CD1c-positive myeloid dendritic cell (primary cell): ENCODE data around the gene RSPRY1.
"Not testable (repeated sequence)": the region's sequence is repeated elsewhere in the genome, so short reads cannot be mapped to it uniquely, and the experiment has no call there.

ENCODE experiments used
- DNase-seq: peaks from one replicate; pipeline ENCODE4 v3.0.0-alpha.2; 2016; ENCODE audit errors: extremely low spot score

The RSPRY1 gene

GRCh38 chr16:57255686-57256415 is 69.7 kb downstream of the RSPRY1 start:
- DNase-seq, result no peak

- no peak for DNase-seq
These were observed 70.7 kb downstream of the RSPRY1 start for GRCh38 chr16:57256601-57257395.

DNA sequence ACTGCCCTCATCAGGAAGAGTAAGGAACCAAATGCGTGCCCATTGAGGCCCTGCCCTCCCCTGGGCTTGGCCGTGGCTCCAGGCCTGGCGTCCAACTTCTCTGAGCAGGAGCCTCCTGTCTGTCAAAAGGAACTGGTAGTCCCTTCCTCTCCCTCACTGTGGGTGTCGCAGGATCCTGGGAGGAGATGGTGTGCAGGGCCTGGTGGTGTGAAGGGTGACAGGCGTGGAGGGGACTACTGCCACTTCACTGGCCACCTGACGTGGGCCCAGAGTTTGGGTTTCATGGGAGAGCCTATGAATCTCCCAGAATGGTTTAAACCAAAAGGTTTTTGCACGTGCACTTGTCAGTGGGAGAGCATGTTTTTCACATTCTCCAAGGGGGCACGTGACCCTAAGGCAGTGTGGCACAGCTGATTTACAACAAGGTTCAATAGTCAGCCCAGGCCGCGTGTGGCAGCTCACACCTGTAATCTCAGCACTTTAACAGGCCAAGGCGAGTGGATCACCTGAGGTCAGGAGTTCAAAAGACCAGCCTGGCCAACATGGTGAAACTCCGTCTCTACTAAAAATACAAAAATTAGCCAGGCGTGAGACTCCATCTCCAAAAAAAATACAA is 71.4 kb downstream of the RSPRY1 start:
- DNase-seq, result no peak

DNA sequence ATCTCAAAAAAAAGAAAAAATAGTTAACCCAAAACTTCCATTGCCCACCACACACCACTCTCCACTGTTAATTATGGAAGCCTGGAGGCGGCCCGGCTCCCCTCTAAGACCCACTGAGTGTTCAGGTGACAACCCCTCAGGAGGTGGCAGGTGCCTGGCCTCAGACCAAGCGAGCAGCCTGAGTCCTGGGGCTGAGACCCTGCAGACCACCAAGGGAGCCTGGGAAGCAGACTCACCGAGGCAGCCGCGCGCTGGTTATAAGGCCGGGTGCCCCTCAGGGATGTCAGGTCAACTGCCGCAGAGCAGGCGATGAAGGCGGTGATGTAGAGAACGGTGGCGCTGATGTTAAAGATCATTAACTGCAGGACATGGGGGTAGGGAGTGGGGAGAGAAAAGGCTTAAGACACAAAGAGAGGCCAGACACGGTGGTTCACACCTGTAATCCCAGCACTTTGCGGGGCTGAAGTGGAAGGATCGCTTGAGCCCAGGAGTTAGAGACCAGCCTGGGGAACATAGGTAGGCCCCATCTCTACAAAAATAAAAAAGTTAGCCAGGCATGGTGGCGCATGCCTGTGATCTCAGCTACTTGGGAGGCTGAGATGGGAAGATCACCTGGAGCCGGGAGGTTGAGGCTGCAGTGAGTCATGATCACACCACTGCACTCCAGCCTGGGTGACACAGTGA is 72.2 kb downstream of the RSPRY1 start:
- DNase-seq, result no peak

DNA sequence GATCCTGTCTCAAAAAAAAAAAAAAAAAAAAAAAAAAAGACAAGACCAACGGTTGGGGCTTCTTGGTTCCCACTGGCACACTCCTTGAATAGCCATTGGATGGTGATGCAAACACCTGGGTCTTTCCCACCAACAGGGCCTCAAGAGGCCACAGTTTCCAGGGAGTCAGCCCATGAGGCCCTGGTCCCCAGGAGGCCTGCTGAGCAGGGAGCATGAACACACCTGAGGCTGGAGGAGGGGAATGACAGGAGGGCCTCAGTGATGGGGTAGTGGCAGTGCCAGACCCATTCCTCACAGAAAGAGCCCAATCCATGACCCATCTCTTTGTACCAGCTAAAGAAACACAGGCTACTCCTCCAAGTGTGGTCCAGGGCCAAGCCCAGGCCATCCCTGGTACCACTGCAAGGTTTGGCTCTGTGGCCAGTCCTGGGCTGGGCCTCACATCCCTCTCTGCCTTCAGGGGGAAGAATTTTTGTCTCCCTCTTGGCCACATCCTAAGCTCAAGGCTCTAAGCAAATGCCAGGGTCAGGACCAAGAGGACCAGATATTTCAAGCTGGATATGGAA is 72.9 kb downstream of the RSPRY1 start:
- DNase-seq, result no peak

- no peak for DNase-seq
These were observed 74.3 kb downstream of the RSPRY1 start for GRCh38 chr16:57260294-57260929.

- DNase-seq, result no peak
These were observed 75.7 kb downstream of the RSPRY1 start for GRCh38 chr16:57261806-57262205.

GRCh38 chr16:57262841-57263540 is 76.9 kb downstream of the RSPRY1 start:
- no peak for DNase-seq

DNA sequence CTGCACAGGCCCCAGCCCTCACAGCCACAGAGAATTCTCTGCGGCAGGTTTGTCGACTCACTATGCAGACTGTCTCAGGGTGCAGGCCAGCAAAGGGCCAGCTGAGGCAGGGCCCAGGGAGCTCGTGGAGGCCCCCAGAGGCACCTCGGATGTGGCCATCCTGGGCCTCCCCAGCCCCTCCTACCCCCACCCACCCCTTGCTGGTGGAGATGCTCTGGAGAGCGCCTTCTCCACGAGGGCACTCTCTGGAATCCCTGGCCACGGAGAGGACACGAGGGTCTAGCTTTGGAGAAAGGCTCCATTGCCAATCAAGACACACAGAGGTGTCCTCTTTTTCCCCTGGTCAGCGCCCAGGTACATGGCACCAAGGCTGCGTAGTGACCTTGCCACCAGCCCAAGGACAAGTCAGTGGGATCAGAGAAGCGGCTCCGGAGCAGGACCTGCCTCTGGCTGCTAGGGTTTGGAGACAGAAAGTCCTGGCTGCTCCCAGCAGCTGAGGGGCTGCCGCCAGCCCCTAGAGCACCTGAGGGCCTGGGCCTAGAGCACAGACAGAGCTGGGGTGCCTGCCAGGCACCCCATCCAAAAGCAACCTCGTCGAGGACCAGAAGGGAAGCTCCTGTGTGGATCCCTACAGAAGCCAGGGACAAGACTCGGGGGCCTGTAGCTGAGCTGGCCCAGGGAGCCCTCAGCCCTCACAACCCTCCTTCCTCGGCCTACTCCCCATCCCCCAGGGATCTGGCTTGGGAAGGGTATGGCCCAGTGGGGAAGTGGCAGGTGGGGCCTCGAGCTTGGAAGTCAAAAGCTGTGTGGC is 77.6 kb downstream of the RSPRY1 start:
- no peak for DNase-seq

DNA sequence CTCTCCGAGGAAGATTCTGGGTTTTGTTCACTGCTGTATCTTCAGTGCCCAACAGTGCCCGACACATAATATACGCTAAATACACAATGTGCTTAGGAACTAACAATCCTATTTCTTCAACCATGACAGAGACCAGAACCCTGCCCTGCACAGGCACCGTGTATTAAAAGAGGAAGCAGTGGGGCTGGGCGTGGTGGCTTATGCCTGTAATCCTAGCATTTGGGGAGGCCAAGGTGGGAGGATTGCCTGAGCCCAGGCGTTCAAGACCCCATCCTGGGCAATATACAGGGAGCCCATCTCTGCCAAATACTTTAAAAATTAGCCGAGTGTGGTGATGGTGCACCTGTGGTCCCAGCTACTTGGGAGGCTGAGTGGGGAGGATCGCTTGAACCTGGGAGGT is 78.3 kb downstream of the RSPRY1 start:
- DNase-seq, result no peak

GRCh38 chr16:57264950-57265371 is 78.8 kb downstream of the RSPRY1 start:
- no peak for DNase-seq

GRCh38 chr16:57265850-57266530 is 79.9 kb downstream of the RSPRY1 start:
- no peak for DNase-seq

DNA sequence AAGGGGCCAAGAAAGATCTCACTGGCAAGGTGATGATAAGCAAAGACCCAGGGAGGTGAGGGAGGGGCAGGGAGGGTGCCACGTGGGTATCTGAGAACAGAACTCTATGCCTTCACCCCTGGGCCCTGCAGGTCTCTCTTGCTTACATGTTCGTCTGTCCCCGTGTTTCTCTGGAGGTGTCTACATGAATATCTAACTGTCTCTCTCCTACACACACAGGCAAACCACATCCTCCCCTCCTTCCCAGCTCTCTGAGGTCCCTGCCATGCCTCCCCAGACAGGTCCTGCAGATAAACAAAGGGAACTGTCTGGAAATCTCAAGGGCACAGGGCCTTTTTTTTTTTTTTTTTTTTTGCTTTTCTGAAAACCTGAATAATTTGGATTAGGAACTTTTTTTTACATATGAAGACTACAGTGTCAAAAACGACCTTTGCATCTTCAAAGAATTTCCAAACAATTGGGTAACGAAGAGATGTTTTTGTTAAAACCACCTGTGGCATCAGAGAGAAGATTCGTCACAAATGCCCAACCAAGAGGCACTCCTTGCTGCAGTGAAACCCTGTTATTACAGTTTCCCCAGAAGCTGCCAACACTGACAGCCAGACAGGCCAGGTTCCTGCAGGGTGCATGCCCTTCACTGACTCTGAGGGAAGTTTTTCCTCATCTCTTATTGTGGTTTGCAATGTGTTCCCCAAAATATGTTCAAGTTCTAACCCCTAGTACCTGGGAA is 80.6 kb downstream of the RSPRY1 start:
- no peak for DNase-seq

GRCh38 chr16:57267343-57267742 is 81.2 kb downstream of the RSPRY1 start:
- not testable (repeated sequence) for DNase-seq

GRCh38 chr16:57268804-57269800 is 83.0 kb downstream of the RSPRY1 start:
- no peak for DNase-seq

DNA sequence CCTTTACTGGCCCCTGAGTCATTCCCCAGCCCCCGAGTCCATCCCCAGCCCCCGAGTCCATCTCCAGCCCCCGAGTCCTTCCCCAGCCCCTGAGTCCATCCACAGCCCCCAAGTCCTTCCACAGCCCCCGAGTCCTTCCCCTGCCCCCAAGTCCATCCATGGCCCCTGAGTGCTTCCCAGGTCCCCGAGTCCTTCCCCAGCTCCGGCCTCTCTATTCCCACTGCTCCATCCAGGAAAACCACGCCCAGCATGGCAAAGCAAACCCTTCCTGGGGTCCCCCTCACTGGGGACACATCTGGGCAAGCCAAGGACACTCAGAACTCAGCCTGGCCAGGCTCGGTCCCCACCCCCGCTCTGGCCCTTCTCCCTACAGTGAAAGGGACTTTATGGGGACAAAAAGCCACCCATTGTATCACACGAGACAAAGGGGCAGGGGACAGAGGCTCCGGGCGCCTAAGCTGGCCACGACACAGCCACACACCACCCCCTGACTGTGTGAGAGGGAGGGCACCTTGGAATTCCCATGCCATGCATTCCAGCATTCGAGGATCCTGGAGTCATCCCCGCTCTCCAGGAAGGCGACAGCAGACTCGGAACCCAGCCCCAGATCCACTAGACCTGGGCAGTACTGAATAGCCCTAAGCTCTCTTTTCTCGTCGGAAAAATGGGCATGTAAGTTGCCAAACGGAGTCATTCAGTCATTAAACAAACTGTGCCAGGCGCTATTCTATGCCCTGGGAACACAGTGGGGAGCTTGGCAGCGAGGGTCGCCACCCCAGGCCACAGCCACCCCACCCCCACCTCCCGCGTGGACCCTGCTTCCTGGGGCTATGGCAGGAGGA is 84.3 kb downstream of the RSPRY1 start:
- DNase-seq, result no peak

DNA sequence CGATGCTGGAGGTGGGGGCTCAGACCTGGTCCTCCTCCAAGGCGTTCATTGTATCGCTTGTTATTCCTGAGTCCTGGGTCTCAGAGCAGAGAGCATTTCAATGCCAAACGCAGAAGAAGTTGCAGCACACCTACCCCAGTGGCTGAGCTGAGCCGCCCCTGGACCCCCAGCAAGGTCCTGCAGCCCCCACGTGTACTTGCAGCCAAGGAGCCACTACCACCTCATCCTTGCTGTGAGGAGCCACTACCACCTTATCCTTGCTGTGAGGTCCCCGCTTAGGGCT is 84.9 kb downstream of the RSPRY1 start:
- no peak for DNase-seq
